SK-N-SH (cell line): ENCODE results near the gene ATAD1.

Experiments used
- CTCF ChIP-seq: fragments of 200-600 bp; sonication (generic); IDR thresholded peaks from 2 replicates; pipeline ENCODE4 v1.6.1; 2017; ENCODE audit warnings: antibody characterized with exemption, mild to moderate bottlenecking, moderate library complexity
- POLR2AphosphoS5 ChIP-seq: IDR thresholded peaks from 2 replicates; pipeline ENCODE4 v1.6.1; 2012; ENCODE audit warnings: low read depth, low read length
- RXRA ChIP-seq: IDR thresholded peaks from 2 replicates; pipeline ENCODE4 v1.4.0; 2012; ENCODE audit warnings: low read depth, mild to moderate bottlenecking, borderline replicate concordance
- USF2 ChIP-seq: fragments of 150-350 bp; IDR thresholded peaks from 2 replicates; pipeline ENCODE4 v1.6.1; 2017; ENCODE audit warnings: antibody characterized with exemption, low read length, low read depth, borderline replicate concordance

- TF ChIP-seq CTCF: no peak
- TF ChIP-seq POLR2AphosphoS5: no peak
- TF ChIP-seq RXRA: no peak
- no peak for TF ChIP-seq USF2
These were observed 53.7 kb downstream of the ATAD1 start for GRCh38 chr10:87764072-87764934.
